HG02970 (cell line): ENCODE results near the gene AGBL5.

Experiments used
- ATAC-seq: cut with Tn5 transposase; IDR thresholded peaks from one replicate; pipeline ENCODE4 v1.9.1; 2021; ENCODE audit warnings: mild to moderate bottlenecking, moderate library complexity, moderate number of reproducible peaks; ENCODE audit not compliant: unreplicated experiment, low FRiP score

The AGBL5 gene

GRCh38 chr2:27050996-27051901 is at the start of gene AGBL5:
Gene AGBL5, plus strand, starts transcription at chr2:27051668. Its CDS starts 1,291 bp downstream, at chr2:27052959.
- ATAC-seq, result peak; percentile 63

- no peak for ATAC-seq
Observed at GRCh38 chr2:27001950-27002349, 49.5 kb upstream of the AGBL5 start.

- ATAC-seq, result no peak
Observed at GRCh38 chr2:27003007-27003406, 48.5 kb upstream of the AGBL5 start.

DNA sequence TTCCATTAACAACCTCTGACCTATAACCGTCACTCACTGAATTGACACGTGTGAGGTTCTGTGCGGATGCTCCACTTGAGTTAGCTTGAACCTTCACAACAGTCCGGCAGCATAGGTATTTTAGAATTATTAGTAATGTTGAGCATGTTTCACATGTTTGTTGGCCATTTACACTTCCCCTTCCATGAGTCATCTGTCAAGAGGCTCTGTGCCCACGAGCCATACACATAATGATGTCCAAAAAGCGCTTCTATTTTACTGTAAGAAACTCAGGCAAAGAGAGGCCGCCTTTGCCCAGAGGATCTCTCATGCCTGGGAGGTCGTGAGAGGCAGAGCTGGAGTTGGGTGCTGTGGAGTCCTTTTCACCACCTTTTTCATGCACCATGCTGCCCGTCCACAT is 47.6 kb upstream of the AGBL5 start:
- no peak for ATAC-seq

GRCh38 chr2:27006602-27007415 is 44.7 kb upstream of the AGBL5 start:
- ATAC-seq, result no peak

- no peak for ATAC-seq
Observed at GRCh38 chr2:27007416-27008374, 43.8 kb upstream of the AGBL5 start.

- no peak for ATAC-seq
Observed at GRCh38 chr2:27008678-27009077, 42.8 kb upstream of the AGBL5 start.

GRCh38 chr2:27009083-27009482 is 42.4 kb upstream of the AGBL5 start:
- no peak for ATAC-seq

DNA sequence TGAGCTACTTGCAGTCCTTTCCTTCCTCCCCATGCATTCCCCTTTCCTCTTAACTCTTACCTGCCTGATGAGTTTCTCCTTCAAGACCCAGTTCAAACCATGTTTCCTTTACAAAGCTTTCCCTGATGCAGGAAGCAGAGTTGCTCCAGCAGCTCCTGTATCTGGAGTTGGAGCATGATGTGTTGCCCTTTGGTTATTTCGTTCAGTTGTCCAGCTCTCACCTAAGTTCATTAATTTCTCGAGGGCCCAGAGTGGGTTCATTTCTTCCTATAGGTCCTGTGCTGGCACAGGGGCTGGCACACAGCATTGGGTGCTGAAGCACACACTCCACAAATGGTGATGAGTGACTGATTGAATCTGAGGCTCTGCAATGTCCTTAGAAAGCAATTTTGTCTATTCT is 41.8 kb upstream of the AGBL5 start:
- ATAC-seq, result no peak

- no peak for ATAC-seq
Observed at GRCh38 chr2:27010139-27010538, 41.3 kb upstream of the AGBL5 start.

- no peak for ATAC-seq
Observed at GRCh38 chr2:27013738-27014137, 37.7 kb upstream of the AGBL5 start.

GRCh38 chr2:27014771-27015433 is 36.6 kb upstream of the AGBL5 start:
- no peak for ATAC-seq

DNA sequence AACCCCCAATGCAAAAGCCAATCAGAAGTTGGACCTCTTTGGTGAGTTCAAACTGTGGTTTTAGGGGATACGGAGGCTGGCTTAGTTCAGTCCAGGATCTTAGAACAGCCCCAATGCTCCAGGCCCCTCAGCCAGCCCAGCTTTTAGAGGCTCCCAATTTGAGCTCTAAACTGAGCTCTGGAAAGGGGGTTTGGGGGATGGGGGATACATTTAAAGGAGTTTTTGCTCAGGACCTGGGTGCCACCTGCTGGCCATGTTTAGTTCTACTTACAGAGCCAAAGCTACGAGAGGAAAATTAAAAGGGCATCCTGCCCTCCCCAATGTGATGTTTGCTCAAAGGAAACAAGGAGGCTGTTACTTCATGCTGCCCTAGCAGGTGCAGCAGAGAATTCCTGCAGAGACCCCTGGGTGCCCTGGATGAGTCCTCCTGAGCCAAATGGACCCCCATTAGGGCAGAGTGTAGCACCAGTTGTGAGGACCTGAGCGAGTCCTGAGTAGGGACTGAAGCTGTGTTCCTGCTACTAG is 34.6 kb upstream of the AGBL5 start:
- no peak for ATAC-seq

DNA sequence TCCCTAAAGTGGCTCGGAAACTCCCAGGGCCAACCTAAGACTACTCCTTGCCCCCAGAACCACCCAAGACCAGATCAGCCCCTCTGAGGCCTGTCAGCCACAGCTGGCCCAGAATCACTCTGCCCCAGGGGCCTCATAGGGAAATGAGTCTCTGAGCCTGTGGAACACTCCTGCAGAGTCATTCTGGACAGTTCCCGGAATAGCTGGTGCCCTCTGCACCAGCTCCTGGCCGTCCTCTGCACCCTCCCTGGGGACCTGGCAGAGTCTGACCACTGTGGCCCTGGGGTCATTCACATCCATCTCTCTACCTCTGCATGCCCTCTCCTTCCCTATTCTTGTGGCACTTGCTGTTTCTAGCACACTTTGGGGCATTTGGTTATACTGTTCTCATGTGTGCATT is 33.3 kb upstream of the AGBL5 start:
- ATAC-seq, result no peak

DNA sequence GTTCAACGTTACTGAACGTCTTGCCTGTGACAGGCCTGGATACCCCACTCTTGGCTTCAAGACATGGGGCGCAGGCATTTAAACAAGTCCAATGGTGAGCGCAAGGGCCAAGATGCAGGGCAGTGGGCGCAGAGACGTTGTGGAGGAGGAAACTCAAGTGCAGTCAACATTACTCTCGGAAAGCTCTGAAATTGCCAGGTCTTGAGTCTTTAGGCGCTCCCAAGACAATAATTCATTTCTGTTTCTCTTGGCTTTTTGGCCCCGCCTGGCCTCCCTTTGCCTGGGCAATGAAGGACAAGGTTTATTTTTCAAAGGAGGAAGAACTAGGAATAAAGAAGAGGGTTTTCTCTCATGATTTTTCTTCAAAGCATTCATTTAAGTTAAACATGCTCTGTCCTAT is 32.0 kb upstream of the AGBL5 start:
- ATAC-seq, result no peak

GRCh38 chr2:27019931-27020855 is 31.3 kb upstream of the AGBL5 start:
- no peak for ATAC-seq

GRCh38 chr2:27021253-27022049 is 30.0 kb upstream of the AGBL5 start:
- ATAC-seq, result no peak

GRCh38 chr2:27023740-27024139 is 27.7 kb upstream of the AGBL5 start:
- no peak for ATAC-seq
